HG03060 (cell line): ENCODE data around the gene ANKH.

Experiments used
- ATAC-seq: cut with Tn5 transposase; IDR thresholded peaks from one replicate; pipeline ENCODE4 v1.9.1; 2021; ENCODE audit warnings: low read depth, moderate number of reproducible peaks; ENCODE audit not compliant: unreplicated experiment

Gene ANKH

DNA sequence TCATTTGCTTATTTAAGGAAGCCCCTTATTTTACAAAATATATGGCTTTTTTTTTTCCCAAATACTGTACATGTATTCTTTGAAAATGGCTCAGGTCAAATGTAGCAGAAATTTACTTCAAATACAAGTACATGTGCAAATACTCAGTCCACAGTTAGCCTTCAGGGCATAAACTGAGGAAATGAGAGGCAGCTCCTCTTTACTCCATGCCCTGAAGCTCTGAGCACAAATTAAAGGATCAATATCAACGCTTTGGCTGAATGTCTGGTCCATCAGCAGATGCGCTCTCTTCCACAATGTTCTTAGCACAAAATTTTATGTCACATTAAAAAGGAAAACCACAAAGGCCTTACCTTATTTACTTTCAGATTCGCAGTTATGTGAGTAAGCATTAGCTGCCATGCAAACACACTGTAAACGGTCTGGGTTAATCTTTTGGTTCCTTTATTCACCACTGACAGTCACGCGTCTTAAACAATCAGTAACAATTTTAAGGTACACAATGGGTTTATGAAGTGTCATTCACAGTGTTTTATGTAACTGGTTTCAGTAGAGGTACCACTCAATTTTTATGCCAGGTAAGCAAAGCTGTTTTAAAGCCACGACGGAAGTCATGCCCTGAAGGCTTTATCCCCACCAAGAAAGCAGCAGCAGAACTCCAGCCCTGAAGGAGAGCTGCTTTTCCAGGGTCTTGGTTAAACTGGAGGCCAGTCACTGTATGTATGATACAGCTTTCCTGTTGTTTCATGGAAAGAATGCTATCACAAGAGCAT is 103.7 kb downstream of the ANKH start:
- peak; percentile 52 for ATAC-seq

DNA sequence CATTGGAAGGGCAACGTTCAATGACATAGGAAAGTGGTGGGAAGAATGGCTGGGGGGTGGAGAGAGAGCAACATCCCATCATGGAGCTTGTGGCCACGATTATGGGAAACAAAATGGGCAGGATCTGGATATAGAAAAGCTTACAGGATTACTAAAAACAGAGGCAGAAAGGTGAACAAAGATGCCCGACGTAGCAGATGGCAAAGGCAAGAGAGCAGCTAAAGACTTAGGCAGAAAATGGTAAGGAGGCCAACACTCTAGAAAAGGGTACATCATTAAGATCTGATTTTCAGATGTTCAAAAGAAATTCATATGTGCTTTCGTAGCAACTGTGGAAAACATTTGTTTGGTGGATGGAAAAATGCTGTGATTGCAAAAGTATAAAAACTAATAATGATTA is 104.5 kb downstream of the ANKH start:
- ATAC-seq: no peak

- ATAC-seq: no peak
Observed at GRCh38 chr5:14766584-14766983, 105.0 kb downstream of the ANKH start.

GRCh38 chr5:14765587-14765986 is 106.0 kb downstream of the ANKH start:
- ATAC-seq: no peak

GRCh38 chr5:14762549-14763216 is 108.9 kb downstream of the ANKH start:
- no peak for ATAC-seq

GRCh38 chr5:14760548-14761002 is 111.0 kb downstream of the ANKH start:
- no peak for ATAC-seq

- no peak for ATAC-seq
Observed at GRCh38 chr5:14759744-14760547, 111.6 kb downstream of the ANKH start.

GRCh38 chr5:14757850-14758249 is 113.7 kb downstream of the ANKH start:
- ATAC-seq: no peak

GRCh38 chr5:14756478-14756877 is 115.1 kb downstream of the ANKH start:
- ATAC-seq: no peak

GRCh38 chr5:14753947-14754346 is 117.6 kb downstream of the ANKH start:
- no peak for ATAC-seq

GRCh38 chr5:14753292-14753691 is 118.3 kb downstream of the ANKH start:
- ATAC-seq: no peak

DNA sequence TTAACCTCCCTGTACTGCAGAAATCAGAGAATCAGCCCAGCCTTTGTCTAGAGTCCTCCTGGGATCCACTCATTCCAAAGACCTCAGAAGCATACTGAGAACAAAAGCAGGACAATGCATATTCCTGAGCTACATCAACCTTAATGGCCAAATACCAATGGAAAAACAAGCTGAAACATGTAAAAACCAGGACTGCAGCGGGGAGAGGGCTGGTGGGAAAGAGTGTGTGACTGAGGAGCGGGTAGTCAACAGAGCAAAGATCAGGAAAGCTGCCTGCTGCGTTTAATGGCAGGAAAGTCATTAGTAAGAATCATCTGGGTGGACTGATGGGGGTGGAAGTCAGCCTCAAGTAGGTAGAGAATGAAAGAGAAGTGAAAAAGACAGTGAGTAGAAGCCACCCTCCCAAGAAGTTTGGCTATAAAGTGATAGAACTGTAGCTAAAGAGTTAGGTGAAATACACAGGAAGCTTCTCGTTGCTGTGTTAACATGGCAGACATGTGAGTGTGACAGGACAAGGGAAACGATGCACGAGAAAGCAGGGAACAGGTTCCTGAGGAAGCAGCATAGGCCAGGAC is 119.0 kb downstream of the ANKH start:
- no peak for ATAC-seq

DNA sequence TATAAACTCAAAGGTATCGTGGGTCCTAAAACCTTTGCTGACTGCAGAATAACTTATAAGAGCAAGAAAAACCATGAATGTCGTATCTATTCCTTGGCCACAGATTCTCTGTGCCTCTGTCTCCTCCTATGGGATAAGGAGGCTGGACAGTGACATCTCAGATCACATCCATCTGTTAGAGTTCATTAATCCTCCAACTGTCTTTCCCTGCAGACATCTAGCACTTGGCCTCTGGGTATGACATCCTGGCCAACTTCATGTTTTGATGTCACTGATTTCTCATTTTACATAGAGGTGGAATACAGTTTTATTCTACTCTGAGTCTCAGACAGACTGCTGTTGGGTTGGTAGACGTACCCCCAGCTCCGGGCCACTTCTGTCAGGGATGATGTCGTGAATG is 120.9 kb downstream of the ANKH start:
- no peak for ATAC-seq

- no peak for ATAC-seq
Observed at GRCh38 chr5:14749579-14750101, 121.9 kb downstream of the ANKH start.

GRCh38 chr5:14748180-14748900 is 123.2 kb downstream of the ANKH start:
- ATAC-seq: no peak

GRCh38 chr5:14745753-14746152 is 125.8 kb downstream of the ANKH start:
- ATAC-seq: no peak

DNA sequence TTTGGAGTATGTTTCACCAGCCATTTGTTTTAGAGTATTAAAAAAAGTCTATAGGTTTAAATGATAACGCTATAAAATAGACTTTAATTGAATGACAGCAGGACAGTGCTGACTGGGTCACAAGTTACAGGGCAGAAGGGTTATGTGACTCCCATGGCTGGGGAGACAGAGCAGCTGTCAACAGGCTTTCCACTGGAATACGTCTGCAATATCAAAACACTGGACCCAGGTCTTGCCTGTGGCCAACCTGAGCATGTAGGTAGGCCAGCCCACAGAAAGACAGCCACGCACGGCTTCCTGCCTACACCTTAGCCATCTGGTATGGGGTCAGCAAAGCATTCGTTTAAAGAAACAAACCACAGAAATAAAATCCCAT is 126.4 kb downstream of the ANKH start:
- ATAC-seq: no peak

- ATAC-seq: no peak
Observed at GRCh38 chr5:14744296-14745187, 127.0 kb downstream of the ANKH start.
